ENCODE results near the gene WASF1. TPM values are rescaled to one million over a fixed set of nuclear protein-coding genes. Genes with fewer than 3 reads are reported as not detected.
A peak's percentile ranks its signal among the peaks of the same experiment; 100 is the strongest.
"Not testable (repeated sequence)": the region's sequence is repeated elsewhere in the genome, so short reads cannot be mapped to it uniquely, and the experiment has no call there.

WASF1 gene
- total and polyA plus RNA-seq, 5 donors, result 1.5 to 3.6 (median 2.0) TPM

GRCh38 chr6:110170081-110170480, 9.4 kb downstream of the WASF1 start:
- H3K9me3 ChIP-seq (ENCODE audit: control insufficient read depth, low read length), result no peaks in the 10 kb centered on the region
- no peaks in the 10 kb centered on the region for H3K4me1 ChIP-seq (ENCODE audit: control insufficient read depth, insufficient read depth, low read length)
- H3K4me3 ChIP-seq (ENCODE audit: low read length), result no peak overlapping the region
- DNase-seq, result no peak
- H3K27ac ChIP-seq (ENCODE audit: low read length), result no peak overlapping the region
- no peak for ATAC-seq
- intact Hi-C loops (cut with DNase I), result no loop called here
- 95% methylated on average over 2 of the region's 2 CpGs for WGBS
- no peaks in the 10 kb centered on the region for H3K27me3 ChIP-seq (ENCODE audit: control insufficient read depth, insufficient read depth)

GRCh38 chr6:110158479-110158878, 21.0 kb downstream of the WASF1 start:
- Histone ChIP-seq H3K27ac (ENCODE audit: low read length) (no peak overlapping the region), H3K4me1 (ENCODE audit: control insufficient read depth, insufficient read depth, low read length) (no peaks in the 10 kb centered on the region), H3K27me3 (ENCODE audit: control insufficient read depth, insufficient read depth) (no peaks in the 10 kb centered on the region), H3K9me3 (ENCODE audit: control insufficient read depth, low read length) (no peaks in the 10 kb centered on the region), H3K4me3 (ENCODE audit: low read length) (no peak overlapping the region)
- 94% methylated on average over 1 of the region's 1 CpG for WGBS
- no peak for DNase-seq
- no peak for ATAC-seq
- intact Hi-C loops (cut with DNase I), result no loop called here

DNA sequence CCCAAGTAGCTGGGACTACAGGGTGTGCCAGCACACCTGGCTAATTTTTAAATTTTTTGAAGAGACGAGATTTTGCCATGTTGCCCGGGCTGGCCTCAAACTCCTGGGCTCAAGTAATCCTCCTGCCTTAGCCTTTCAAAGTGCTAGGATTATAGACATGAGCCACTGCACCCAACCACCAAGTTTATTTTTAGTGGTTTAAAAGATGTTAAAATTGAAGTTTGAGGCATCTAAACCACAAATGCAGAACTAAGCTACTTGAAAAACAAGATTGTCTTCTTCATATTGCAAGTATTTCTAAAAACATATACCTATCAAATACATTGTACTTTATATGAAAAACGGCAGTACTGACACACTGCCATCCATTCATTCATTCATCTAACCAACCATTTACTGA, 31.6 kb downstream of the WASF1 start:
- intact Hi-C loops (cut with DNase I), result no loop called here
- ATAC-seq (no peak), DNase-seq (no peak)
- H3K27ac ChIP-seq (ENCODE audit: low read length), result no peak overlapping the region
- no peaks in the 10 kb centered on the region for H3K4me1 ChIP-seq (ENCODE audit: control insufficient read depth, insufficient read depth, low read length)
- no peaks in the 10 kb centered on the region for H3K9me3 ChIP-seq (ENCODE audit: control insufficient read depth, low read length)
- 88% methylated on average over 3 of the region's 3 CpGs for WGBS
- H3K4me3 ChIP-seq (ENCODE audit: low read length), result no peak overlapping the region
- no peaks in the 10 kb centered on the region for H3K27me3 ChIP-seq (ENCODE audit: control insufficient read depth, insufficient read depth)

DNA sequence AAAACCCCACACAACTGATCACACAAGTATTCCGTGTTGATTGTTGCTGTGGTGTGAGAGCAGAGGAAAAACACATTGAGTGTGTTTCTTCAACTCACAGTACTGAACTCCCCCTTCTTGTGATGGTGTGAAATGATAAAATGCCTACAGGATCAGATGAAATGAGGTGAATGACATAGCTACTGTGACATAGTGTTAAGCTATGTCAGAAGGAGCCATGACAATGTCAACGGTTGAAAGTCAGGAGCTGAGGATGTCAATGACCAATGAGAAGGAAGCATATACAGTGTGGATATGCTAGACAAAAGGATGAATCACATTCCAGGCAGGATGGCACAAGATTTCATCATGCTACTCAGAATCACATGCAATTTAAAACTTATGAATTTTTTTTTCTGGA, 38.8 kb downstream of the WASF1 start:
- DNase-seq (no peak), ATAC-seq (no peak)
- intact Hi-C loops (cut with DNase I), result loop anchor here in 1 of 4 donors (5.0 kb wide), 1 partner anchor 198 kb away; no protein-coding TSS in a partner anchor
- H3K4me1 ChIP-seq (ENCODE audit: control insufficient read depth, insufficient read depth, low read length), result no peaks in the 10 kb centered on the region
- WGBS, result 85% methylated on average over 2 of the region's 2 CpGs
- no peaks in the 10 kb centered on the region for H3K27me3 ChIP-seq (ENCODE audit: control insufficient read depth, insufficient read depth)
- no peak overlapping the region for H3K4me3 ChIP-seq (ENCODE audit: low read length)
- no peaks in the 10 kb centered on the region for H3K9me3 ChIP-seq (ENCODE audit: control insufficient read depth, low read length)
- no peak overlapping the region for H3K27ac ChIP-seq (ENCODE audit: low read length)

DNA sequence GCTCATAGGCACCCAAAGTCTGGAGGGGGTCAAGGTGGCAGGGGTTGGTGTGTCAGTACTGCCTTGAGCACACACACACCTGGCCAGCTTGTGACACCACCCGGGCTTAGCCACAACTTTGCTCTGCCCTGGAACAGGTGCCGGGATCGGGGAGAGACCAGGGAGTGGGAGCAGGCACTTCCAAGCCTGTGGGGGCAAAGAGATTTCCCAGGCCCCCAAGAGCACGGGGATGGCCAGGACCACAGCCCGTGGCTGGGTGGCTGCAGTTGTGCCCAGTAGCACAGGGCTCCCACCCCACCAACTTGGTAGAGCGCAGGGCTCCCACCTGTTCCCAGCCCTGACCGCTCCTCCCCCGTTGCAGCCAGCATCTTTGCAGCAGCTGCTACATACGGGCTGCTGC, 40.4 kb downstream of the WASF1 start:
- DNase-seq, result no peak
- H3K4me3 ChIP-seq (ENCODE audit: low read length), result no peak overlapping the region
- WGBS, result 99% methylated on average over 9 of the region's 9 CpGs
- no peaks in the 10 kb centered on the region for H3K9me3 ChIP-seq (ENCODE audit: control insufficient read depth, low read length)
- intact Hi-C loops (cut with DNase I), result no loop called here
- no peak for ATAC-seq
- no peak overlapping the region for H3K27ac ChIP-seq (ENCODE audit: low read length)
- H3K4me1 ChIP-seq (ENCODE audit: control insufficient read depth, insufficient read depth, low read length), result no peaks in the 10 kb centered on the region
- H3K27me3 ChIP-seq (ENCODE audit: control insufficient read depth, insufficient read depth), result no peaks in the 10 kb centered on the region

DNA sequence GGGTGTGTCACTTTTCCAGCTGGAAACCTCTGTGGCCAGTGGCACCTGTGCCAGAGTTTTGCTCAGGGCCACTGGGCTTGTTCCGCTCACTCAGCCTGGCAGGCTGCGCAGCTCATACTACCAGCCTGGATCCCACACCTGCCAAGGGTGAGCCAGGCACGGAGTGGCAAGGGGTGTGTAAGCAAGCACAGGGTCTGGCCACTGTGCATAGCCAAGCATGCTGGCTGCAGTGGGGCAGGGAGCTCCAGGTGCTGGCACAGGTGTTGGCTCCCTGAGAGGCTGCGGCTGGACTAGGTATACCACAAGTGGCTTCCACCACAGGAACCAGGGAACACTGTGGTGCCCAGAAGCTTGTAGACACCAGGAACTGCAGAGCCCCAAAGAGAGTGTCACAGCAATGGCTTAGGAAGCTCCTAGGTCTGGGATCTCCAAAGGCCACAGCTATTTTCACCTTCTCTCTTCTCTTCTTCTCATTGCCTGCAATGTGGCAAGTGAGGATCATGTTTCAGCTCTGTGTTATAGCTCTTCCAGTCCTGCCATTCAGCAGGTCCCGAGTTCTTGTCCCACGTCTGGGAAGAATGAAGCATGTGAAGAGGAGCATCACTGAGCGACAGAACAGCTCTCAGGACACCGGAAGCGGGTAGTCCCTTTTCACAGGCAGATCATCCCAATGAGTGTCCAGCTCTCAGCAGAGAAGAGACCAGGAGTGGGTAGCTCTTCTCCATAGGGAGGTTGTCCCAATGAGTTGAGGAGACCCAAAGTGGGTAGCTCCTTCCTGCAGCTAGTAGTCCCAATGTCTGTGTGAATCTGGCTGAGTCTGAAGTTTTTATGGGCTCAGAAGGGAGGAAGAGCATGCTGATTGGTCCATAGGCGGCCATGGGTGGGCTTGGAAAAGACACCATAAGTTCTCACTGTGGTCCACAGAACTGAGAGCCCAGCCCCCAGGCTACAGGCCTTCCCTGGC, 41.3 kb downstream of the WASF1 start:
- Histone ChIP-seq H3K4me1 (ENCODE audit: control insufficient read depth, insufficient read depth, low read length) (no peaks in the 10 kb centered on the region), H3K9me3 (ENCODE audit: control insufficient read depth, low read length) (no peaks in the 10 kb centered on the region), H3K27ac (ENCODE audit: low read length) (no peak overlapping the region), H3K27me3 (ENCODE audit: control insufficient read depth, insufficient read depth) (no peaks in the 10 kb centered on the region), H3K4me3 (ENCODE audit: low read length) (no peak overlapping the region)
- DNase-seq (peak in 1 of 3 donors; percentile 39), ATAC-seq (no peak)
- 97% methylated on average over 10 of the region's 10 CpGs for WGBS
- intact Hi-C loops (cut with DNase I), result no loop called here

- intact Hi-C loops (cut with DNase I), result no loop called here
- Histone ChIP-seq H3K9me3 (ENCODE audit: control insufficient read depth, low read length) (no peaks in the 10 kb centered on the region), H3K27ac (ENCODE audit: low read length) (no peak overlapping the region), H3K4me1 (ENCODE audit: control insufficient read depth, insufficient read depth, low read length) (no peaks in the 10 kb centered on the region), H3K4me3 (ENCODE audit: low read length) (no peak overlapping the region), H3K27me3 (ENCODE audit: control insufficient read depth, insufficient read depth) (no peaks in the 10 kb centered on the region)
- ATAC-seq, result no peak
- no peak for DNase-seq
These were observed 49.1 kb downstream of the WASF1 start for GRCh38 chr6:110130362-110130761.

GRCh38 chr6:110128418-110128817, 51.1 kb downstream of the WASF1 start:
- H3K27me3 ChIP-seq (ENCODE audit: control insufficient read depth, insufficient read depth), result no peaks in the 10 kb centered on the region
- H3K9me3 ChIP-seq (ENCODE audit: control insufficient read depth, low read length), result no peaks in the 10 kb centered on the region
- no peak overlapping the region for H3K27ac ChIP-seq (ENCODE audit: low read length)
- no peak overlapping the region for H3K4me3 ChIP-seq (ENCODE audit: low read length)
- ATAC-seq, result no peak
- no peak for DNase-seq
- intact Hi-C loops (cut with DNase I), result no loop called here
- 87% methylated on average over 4 of the region's 4 CpGs for WGBS
- H3K4me1 ChIP-seq (ENCODE audit: control insufficient read depth, insufficient read depth, low read length), result no peaks in the 10 kb centered on the region

DNA sequence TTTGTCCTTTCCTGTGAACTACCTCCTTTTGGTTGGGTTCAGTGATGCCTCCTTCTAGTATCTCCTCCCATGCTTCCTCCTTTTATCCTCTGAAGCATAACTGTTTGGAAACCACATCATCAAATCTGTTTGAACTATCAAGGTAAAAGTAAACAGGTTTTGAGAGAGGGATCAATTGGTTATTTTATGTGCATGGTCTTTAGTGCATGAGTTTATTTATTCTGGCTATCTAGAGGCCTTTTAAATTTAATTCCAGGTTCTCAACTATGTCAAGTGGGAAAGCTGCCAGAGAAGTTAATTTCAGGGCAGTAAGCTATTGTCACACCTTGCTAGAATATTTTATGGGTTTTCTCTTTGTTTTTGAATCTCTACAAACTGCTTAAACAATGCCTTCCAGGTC, 54.1 kb downstream of the WASF1 start:
- no peak for ATAC-seq
- Histone ChIP-seq H3K9me3 (ENCODE audit: control insufficient read depth, low read length) (no peaks in the 10 kb centered on the region), H3K4me3 (ENCODE audit: low read length) (no peak overlapping the region), H3K27ac (ENCODE audit: low read length) (no peak overlapping the region), H3K27me3 (ENCODE audit: control insufficient read depth, insufficient read depth) (no peaks in the 10 kb centered on the region), H3K4me1 (ENCODE audit: control insufficient read depth, insufficient read depth, low read length) (no peaks in the 10 kb centered on the region)
- intact Hi-C loops (cut with DNase I), result no loop called here
- no peak for DNase-seq

DNA sequence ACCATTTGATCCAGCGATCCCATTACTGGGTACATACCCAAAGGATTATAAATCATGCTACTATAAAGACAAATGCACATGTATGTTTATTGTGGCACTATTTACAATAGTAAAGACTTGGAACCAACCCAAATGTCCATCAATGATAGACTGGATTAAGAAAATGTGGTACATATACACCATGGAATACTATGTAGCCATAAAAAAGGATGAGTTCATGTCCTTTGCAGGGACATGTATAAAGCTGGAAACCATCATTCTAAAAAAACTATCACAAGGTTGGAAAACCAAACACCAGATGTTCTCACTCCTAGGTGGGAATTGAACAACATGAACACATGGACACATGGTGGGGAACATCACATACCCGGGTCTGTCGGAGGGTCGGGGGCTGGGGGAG, 57.8 kb downstream of the WASF1 start:
- H3K9me3 ChIP-seq (ENCODE audit: control insufficient read depth, low read length); H3K27me3 ChIP-seq (ENCODE audit: control insufficient read depth, insufficient read depth); DNase-seq; intact Hi-C loops (cut with DNase I); H3K27ac ChIP-seq (ENCODE audit: low read length); H3K4me3 ChIP-seq (ENCODE audit: low read length); ATAC-seq; H3K4me1 ChIP-seq (ENCODE audit: control insufficient read depth, insufficient read depth, low read length): not testable (repeated sequence)
- 97% methylated on average over 4 of the region's 4 CpGs for WGBS

DNA sequence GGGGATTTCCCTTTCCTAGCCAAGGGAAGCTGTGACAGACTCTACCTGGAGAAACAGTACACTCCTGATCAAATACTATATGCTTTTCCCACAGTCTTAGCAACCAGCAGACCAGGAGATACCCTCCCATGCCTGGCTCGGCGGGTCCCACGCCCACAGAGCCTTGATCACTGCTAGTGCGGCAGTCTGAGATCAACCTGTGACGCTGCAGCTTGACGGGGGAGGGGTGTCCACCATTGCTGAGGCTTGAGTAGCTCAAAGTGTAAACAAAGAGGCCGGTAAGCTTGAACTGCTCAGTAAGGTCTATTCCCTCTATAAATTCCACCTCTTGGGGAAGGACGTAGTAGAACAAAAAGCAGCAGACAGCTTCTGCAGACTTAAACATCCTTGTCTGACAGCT, 63.2 kb downstream of the WASF1 start:
- no peak for ATAC-seq
- DNase-seq, result no peak
- no peak overlapping the region for H3K27ac ChIP-seq (ENCODE audit: low read length)
- intact Hi-C loops (cut with DNase I), result no loop called here
- no peaks in the 10 kb centered on the region for H3K4me1 ChIP-seq (ENCODE audit: control insufficient read depth, insufficient read depth, low read length)
- no peaks in the 10 kb centered on the region for H3K9me3 ChIP-seq (ENCODE audit: control insufficient read depth, low read length)
- no peaks in the 10 kb centered on the region for H3K27me3 ChIP-seq (ENCODE audit: control insufficient read depth, insufficient read depth)
- WGBS, result 88% methylated on average over 8 of the region's 8 CpGs
- H3K4me3 ChIP-seq (ENCODE audit: low read length), result no peak overlapping the region

GRCh38 chr6:110114004-110114403, 65.5 kb downstream of the WASF1 start:
- H3K27ac ChIP-seq (ENCODE audit: low read length), result no peak overlapping the region
- DNase-seq (no peak), ATAC-seq (no peak)
- H3K4me3 ChIP-seq (ENCODE audit: low read length), result no peak overlapping the region
- no peaks in the 10 kb centered on the region for H3K4me1 ChIP-seq (ENCODE audit: control insufficient read depth, insufficient read depth, low read length)
- no peaks in the 10 kb centered on the region for H3K27me3 ChIP-seq (ENCODE audit: control insufficient read depth, insufficient read depth)
- intact Hi-C loops (cut with DNase I), result no loop called here
- H3K9me3 ChIP-seq (ENCODE audit: control insufficient read depth, low read length), result no peaks in the 10 kb centered on the region
